Measurements from ENCODE around the gene RAB5B.
A peak's percentile ranks its signal among the peaks of the same experiment; 100 is the strongest.

The RAB5B gene

DNA sequence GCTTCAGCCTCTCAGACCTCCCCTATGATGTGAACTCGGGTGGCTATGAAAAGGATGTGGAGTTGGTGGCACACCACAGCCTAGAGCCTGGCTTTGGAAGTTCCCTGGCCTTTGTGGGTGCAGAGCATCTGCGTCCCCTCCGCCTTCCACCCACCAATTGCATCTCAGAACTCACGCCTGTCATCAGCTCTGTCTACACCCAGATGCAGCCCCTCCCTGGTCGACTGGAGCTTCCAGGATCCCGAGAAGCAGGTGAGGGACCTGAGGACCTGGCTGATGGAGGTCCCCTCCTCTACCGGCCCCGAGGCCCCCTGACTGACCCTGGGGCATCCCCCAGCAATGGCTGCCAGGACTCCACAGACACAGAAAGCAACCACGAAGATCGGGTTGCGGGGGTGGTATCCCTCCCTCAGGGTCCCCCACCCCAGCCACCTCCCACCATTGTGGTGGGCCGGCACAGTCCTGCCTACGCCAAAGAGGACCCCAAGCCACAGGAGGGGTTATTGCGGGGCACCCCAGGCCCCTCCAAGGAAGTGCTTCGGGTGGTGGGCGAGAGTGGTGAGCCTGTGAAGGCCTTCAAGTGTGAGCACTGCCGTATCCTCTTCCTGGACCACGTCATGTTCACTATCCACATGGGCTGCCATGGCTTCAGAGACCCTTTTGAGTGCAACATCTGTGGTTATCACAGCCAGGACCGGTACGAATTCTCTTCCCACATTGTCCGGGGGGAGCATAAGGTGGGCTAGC lies 60.9 kb downstream of the RAB5B start:
- H3K4me3 ChIP-seq (ENCODE audit: low read length), result no peak overlapping the region
- no peak for TF ChIP-seq ZNF274 (IDR thresholded peaks at IDR 0.05; ENCODE audit: low read depth, low read length)

- no peak overlapping the region for H3K4me3 ChIP-seq (ENCODE audit: low read length)
- TF ChIP-seq ZNF274 (IDR thresholded peaks at IDR 0.05; ENCODE audit: low read depth, low read length), result no peak
These were observed 63.3 kb downstream of the RAB5B start for GRCh38 chr12:56037161-56037560.

- H3K4me3 ChIP-seq (ENCODE audit: low read length), result no peak overlapping the region
- no peak for TF ChIP-seq ZNF274 (IDR thresholded peaks at IDR 0.05; ENCODE audit: low read depth, low read length)
These were observed 64.3 kb downstream of the RAB5B start for GRCh38 chr12:56038022-56038655.

GRCh38 chr12:56040151-56040550 lies 66.3 kb downstream of the RAB5B start:
- no peak for TF ChIP-seq ZNF274 (IDR thresholded peaks at IDR 0.05; ENCODE audit: low read depth, low read length)

GRCh38 chr12:56040963-56041551 lies 67.2 kb downstream of the RAB5B start:
- peak overlapping the region; percentile 61 for H3K4me3 ChIP-seq (ENCODE audit: low read length)
- no peak for TF ChIP-seq ZNF274 (IDR thresholded peaks at IDR 0.05; ENCODE audit: low read depth, low read length)

More at GRCh38 chr12:56040151-56040550, 66.3 kb downstream of the RAB5B start:
- no peak overlapping the region for H3K4me3 ChIP-seq (ENCODE audit: low read length)

GRCh38 chr12:56041552-56042429 lies 67.9 kb downstream of the RAB5B start, which contains the start of gene RPS26:
Gene RPS26, plus strand, starts transcription at chr12:56041918. Its CDS starts 249 bp downstream, at chr12:56042167.
- peak within 1 kb of the TSS; percentile 68 for H3K4me3 ChIP-seq (ENCODE audit: low read length)
- no peak for TF ChIP-seq ZNF274 (IDR thresholded peaks at IDR 0.05; ENCODE audit: low read depth, low read length)

DNA sequence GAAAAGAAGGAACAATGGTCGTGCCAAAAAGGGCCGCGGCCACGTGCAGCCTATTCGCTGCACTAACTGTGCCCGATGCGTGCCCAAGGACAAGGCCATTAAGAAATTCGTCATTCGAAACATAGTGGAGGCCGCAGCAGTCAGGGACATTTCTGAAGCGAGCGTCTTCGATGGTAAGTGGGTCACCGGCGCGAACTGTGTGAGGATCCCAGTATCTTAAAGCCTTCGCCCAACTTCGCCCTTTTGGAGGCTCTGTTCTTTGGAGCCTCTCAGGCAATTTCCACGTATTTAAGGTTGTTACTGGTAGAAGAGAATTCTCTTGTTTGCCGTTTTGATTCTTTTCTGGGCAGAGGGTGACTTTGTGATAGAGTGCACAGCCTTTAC lies 68.5 kb downstream of the RAB5B start:
- H3K4me3 ChIP-seq (ENCODE audit: low read length), result peak overlapping the region; percentile 68

- no peak for TF ChIP-seq ZNF274 (IDR thresholded peaks at IDR 0.05; ENCODE audit: low read depth, low read length)
- peak overlapping the region; percentile 68 for H3K4me3 ChIP-seq (ENCODE audit: low read length)
These were observed 69.0 kb downstream of the RAB5B start for GRCh38 chr12:56042843-56043242.
